ENCODE measurements around the gene TRAF1.

TRAF1 gene

DNA sequence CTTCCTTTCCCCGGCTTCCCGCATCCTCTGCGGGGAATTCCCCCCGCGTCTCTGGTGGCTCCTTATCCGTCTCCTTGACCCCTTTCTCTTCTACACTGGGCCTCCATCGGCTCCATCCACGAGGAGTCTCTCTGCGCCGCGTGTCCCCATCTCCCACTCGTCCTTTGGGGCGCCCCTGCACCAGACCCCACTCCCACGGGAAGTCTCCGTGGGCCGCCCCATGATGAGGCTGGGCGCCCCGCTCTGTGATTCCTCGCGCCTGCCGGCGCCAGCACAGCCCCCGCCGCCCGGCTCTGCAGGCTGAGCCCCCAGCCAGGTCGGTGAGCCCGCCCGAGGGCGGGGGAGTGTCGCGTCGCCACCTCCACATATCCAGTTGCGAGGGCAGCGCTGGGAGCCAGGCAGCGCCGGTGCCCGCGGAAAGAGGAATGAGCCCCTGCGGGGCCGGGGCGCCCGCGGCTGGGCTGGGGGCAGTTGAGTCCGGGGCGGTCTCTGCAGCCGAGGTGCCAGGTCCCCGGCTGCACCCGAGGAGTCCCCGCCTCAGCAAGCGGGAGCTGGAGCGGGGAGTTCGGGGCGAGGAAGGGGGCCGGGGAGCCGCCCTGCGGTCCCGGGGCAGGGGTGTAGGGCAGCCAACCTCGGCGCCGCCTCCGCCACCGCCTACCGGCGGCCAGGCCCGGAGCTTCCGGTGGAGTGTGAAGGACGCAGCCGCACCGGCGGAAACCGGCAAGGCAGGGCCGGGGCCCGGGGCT lies 2.1 kb upstream of the TRAF1 start:
- H3K4me3 ChIP-seq (ENCODE audit: low read length) = peak overlapping the region; percentile 69
- H3K27ac ChIP-seq (ENCODE audit: low read length) = peak overlapping the region; percentile 13
- H3K9ac ChIP-seq (ENCODE audit: low read length) = peak overlapping the region; percentile 59
- no peaks in the 10 kb centered on the region for H3K27me3 ChIP-seq (ENCODE audit: control insufficient read depth, insufficient read depth, low read length)
- H3K9me3 ChIP-seq (ENCODE audit: control insufficient read depth, low read depth, low read length) = no peaks in the 10 kb centered on the region
- H3K4me1 ChIP-seq (ENCODE audit: control insufficient read depth, low read depth, low read length) = no peaks in the 10 kb centered on the region
- H3K36me3 ChIP-seq (ENCODE audit: control insufficient read depth, low read depth, low read length) = no peaks in the 10 kb centered on the region

DNA sequence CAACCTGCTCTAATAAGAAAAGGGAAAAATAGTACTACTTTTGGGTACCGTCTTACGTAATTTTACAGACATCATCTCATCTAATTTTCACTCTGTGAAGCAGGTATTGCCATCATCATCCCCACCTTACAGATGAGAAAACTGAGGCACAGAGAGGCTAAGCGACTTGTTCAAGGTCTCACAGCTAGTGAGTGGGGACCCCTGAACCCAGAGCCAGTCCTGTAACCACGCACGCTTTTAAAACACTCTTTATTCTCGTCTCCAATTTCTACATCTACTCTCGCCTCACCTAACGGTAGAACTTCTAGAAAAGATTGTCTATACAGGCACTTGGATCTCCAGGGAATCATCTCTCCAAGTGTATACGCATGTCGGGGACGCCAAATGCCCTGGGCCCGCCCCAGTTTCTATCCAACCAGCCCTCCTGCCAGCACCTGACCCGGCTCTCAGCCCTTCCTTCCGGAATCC lies 1.5 kb upstream of the TRAF1 start:
- no peaks in the 10 kb centered on the region for H3K9me3 ChIP-seq (ENCODE audit: control insufficient read depth, low read depth, low read length)
- peak overlapping the region; percentile 59 for H3K9ac ChIP-seq (ENCODE audit: low read length)
- H3K27me3 ChIP-seq (ENCODE audit: control insufficient read depth, insufficient read depth, low read length) = no peaks in the 10 kb centered on the region
- no peaks in the 10 kb centered on the region for H3K4me1 ChIP-seq (ENCODE audit: control insufficient read depth, low read depth, low read length)
- H3K4me3 ChIP-seq (ENCODE audit: low read length) = peak overlapping the region; percentile 69
- H3K36me3 ChIP-seq (ENCODE audit: control insufficient read depth, low read depth, low read length) = no peaks in the 10 kb centered on the region
- H3K27ac ChIP-seq (ENCODE audit: low read length) = no peak overlapping the region

DNA sequence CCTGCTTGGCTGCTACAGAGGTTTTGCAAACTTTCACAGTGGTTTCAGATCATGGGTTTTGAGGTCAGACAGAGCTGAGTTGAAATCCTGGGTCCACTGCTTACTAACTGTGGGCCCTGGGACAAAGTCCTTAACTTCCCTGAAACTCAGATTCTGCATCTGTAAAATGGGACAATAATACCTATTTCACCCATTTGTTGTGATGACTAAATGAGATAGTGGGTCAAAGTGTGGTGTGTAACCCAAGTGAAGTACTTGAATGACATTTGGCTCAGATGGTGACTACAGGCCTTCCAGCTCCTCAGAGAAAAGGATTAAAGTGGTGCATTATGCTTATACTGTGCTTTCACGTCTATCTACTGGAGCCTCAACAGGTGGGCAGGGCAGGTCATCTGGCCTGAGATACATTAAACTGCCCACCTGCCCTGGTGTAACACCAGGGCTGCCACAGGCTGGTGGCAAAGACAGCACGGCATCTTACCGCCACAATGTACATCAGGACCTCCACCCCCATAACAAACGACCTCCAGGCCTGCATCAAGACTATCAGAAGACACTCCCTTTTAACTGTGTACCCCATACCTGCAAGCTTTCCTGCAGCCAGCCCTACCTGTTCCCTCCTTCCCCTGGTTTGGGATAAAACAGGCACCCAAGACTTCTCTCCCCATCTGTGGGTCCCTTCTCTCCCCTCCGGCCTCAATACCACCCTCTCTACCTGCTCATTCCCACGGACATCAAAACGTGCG lies 846 bp upstream of the TRAF1 start:
- no peaks in the 10 kb centered on the region for H3K36me3 ChIP-seq (ENCODE audit: control insufficient read depth, low read depth, low read length)
- no peak overlapping the region for H3K9ac ChIP-seq (ENCODE audit: low read length)
- no peak overlapping the region for H3K4me3 ChIP-seq (ENCODE audit: low read length)
- no peaks in the 10 kb centered on the region for H3K27me3 ChIP-seq (ENCODE audit: control insufficient read depth, insufficient read depth, low read length)
- H3K9me3 ChIP-seq (ENCODE audit: control insufficient read depth, low read depth, low read length) = no peaks in the 10 kb centered on the region
- H3K27ac ChIP-seq (ENCODE audit: low read length) = no peak overlapping the region
- no peaks in the 10 kb centered on the region for H3K4me1 ChIP-seq (ENCODE audit: control insufficient read depth, low read depth, low read length)

DNA sequence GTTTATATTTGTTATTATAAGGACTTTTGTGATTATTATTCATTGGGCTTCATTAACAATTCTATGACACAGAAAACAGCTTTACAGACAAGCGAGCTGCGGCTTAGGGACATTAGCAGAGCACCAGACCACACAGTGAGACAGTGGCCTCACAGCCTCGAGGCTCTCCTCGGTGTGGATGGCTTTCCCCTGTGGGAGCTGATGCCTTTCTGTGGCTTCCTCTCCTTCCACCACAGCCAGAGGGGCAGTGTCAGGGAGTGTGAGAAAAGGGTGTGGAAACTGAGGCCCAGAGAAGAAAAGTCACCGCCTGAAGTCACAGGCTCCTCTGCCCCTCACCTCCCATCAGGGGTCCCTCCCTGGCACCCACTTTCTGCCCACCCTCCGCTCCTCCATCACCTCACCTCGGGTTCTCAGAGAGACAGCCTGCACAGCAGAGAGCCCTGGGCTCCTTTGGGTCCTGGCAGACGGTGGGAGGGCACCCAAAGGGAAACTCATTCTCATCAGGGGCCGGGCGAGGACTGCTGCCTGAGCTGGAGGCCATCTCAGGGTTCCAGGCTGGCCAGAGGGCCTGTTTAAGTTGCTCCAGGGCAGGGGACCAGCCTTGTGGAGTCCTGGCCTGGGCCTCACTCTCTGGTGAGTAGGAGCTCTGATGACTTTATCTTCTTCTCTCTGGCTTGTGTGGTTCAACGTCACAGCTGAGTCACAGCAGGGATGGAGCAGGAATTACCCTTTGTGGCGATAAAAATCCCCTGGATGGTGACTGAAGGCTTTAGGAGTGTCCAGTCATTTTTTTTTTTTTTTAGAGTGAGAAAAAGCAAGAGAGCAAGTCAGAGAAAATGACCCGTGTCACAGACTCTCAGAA lies 830 bp downstream of the TRAF1 start:
- peaks cover 4% of the 10 kb centered on the region for H3K4me1 ChIP-seq (ENCODE audit: control insufficient read depth, low read depth, low read length)
- no peaks in the 10 kb centered on the region for H3K27me3 ChIP-seq (ENCODE audit: control insufficient read depth, insufficient read depth, low read length)
- no peak overlapping the region for H3K27ac ChIP-seq (ENCODE audit: low read length)
- no peak overlapping the region for H3K9ac ChIP-seq (ENCODE audit: low read length)
- no peaks in the 10 kb centered on the region for H3K36me3 ChIP-seq (ENCODE audit: control insufficient read depth, low read depth, low read length)
- no peaks in the 10 kb centered on the region for H3K9me3 ChIP-seq (ENCODE audit: control insufficient read depth, low read depth, low read length)
- H3K4me3 ChIP-seq (ENCODE audit: low read length) = no peak overlapping the region

DNA sequence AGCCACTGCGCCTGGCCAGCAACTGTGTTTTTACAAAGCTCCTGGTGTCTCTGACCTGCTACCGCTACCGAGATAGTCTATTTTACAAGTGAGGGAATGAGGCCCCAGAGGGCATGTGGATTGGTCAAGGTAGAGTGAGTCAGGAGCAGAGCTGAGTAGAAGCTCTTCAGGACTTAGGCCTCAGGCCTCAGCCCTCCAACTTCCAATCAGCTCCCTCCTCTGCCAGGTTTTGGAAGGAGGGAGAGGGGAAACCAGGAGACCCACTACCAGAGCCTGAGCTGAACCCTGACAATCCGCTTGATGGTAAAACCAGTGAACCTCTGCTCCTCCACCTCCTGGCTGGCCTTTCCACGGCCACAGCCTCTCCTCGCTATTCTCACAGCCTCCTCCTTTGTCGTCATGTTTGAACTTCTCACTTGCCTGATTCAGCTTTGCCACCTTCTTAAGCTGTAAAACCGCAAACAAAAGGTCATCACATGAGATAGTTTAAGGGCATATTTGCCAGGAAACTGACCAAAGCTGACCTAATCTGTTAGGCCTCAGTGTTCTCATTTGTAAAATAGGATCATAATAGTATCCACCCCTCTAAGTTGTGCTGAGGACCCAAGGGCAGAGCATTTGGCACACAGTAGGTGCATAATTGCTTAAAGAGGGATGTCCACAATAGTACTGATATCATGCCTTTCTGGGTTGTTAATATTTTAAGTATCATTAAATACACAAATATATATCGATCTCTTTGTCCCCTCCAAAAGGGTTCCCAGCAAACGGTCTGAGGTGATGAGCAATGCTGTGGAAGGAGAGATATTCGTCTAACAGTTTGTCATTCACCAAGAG lies 1.7 kb downstream of the TRAF1 start:
- peaks cover 13% of the 10 kb centered on the region for H3K4me1 ChIP-seq (ENCODE audit: control insufficient read depth, low read depth, low read length)
- H3K9ac ChIP-seq (ENCODE audit: low read length) = no peak overlapping the region
- no peak overlapping the region for H3K27ac ChIP-seq (ENCODE audit: low read length)

DNA sequence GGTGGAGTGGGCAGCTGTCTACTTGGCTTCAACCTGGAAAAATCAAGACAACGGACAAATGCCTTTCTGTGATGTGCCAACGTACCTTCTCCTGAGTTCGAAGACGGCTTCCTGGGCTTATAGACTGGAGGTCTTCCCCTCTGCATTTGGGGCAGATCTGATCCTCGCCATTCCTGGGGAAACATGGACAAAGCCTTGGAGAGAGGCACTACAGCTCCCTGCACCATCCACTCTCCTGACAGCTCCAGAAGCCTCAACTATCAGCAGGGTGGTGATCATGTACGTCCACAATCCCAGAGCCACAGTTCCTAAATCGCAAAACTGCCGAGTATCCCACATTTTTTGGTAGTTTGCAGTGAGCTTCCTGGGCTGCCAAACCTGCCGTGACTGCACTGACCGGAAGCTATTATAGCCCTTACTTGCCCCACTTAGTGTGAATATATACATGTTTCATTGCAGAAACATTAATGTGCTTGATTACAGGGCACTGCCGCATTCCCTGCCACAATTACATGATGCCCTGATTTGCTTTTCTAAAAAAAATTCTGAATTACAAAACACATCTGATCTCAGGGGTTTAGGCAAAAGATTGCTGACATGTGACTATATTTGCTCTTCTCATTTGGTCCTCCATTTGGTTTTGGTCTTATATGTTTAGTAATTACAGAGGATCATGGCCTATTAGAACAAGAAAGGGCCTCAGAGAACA lies 2.8 kb downstream of the TRAF1 start:
- Histone ChIP-seq H3K9ac (ENCODE audit: low read length) (no peak overlapping the region), H3K9me3 (ENCODE audit: control insufficient read depth, low read depth, low read length) (no peaks in the 10 kb centered on the region), H3K4me1 (ENCODE audit: control insufficient read depth, low read depth, low read length) (peaks cover 13% of the 10 kb centered on the region), H3K27me3 (ENCODE audit: control insufficient read depth, insufficient read depth, low read length) (no peaks in the 10 kb centered on the region), H3K27ac (ENCODE audit: low read length) (no peak overlapping the region), H3K36me3 (ENCODE audit: control insufficient read depth, low read depth, low read length) (no peaks in the 10 kb centered on the region), H3K4me3 (ENCODE audit: low read length) (no peak overlapping the region)

More for the DNA sequence above, 1.7 kb downstream of the TRAF1 start:
- no peaks in the 10 kb centered on the region for H3K27me3 ChIP-seq (ENCODE audit: control insufficient read depth, insufficient read depth, low read length)
- no peak overlapping the region for H3K4me3 ChIP-seq (ENCODE audit: low read length)
- H3K36me3 ChIP-seq (ENCODE audit: control insufficient read depth, low read depth, low read length) = no peaks in the 10 kb centered on the region
- H3K9me3 ChIP-seq (ENCODE audit: control insufficient read depth, low read depth, low read length) = no peaks in the 10 kb centered on the region

DNA sequence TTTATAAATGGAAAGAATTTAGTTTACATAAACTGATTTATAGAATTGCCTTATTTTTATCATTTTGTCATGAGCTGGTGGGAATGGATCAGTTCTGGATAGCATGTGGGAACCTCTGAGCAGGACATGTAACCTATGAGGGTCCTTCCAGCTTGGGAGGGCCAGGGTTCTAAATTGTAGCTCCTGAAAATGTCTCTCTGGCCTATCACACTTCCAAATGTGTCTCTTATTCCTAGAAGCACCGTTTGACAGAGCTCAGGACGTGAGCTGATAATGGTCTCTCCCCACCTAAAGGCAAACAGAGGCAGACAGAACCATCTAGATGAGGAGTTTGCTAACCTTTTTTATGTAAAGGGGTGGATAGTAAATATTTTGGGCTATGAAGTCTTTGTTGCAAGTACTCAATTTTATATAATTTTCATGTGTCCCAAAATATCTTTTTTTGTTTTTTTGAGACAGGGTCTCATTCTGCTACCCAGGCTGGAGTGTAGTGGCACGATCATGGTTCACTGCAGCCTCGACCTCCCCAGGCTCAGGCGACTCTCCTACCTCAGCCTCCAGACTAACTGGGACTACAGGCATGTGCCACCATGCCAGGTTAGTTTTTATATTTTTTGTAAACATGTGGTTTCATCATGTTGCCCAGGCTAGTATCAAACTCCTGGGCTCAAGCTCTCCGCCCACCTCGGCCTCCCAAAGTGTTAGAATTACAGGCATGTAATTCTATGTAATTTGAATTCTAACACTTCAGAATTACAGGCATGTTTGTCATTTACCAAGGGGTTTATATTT lies 4.0 kb downstream of the TRAF1 start:
- no peak overlapping the region for H3K4me3 ChIP-seq (ENCODE audit: low read length)
- no peak overlapping the region for H3K9ac ChIP-seq (ENCODE audit: low read length)
- H3K4me1 ChIP-seq (ENCODE audit: control insufficient read depth, low read depth, low read length) = peaks cover 13% of the 10 kb centered on the region
- no peaks in the 10 kb centered on the region for H3K27me3 ChIP-seq (ENCODE audit: control insufficient read depth, insufficient read depth, low read length)
- H3K9me3 ChIP-seq (ENCODE audit: control insufficient read depth, low read depth, low read length) = no peaks in the 10 kb centered on the region
- no peak overlapping the region for H3K27ac ChIP-seq (ENCODE audit: low read length)
- no peaks in the 10 kb centered on the region for H3K36me3 ChIP-seq (ENCODE audit: control insufficient read depth, low read depth, low read length)

DNA sequence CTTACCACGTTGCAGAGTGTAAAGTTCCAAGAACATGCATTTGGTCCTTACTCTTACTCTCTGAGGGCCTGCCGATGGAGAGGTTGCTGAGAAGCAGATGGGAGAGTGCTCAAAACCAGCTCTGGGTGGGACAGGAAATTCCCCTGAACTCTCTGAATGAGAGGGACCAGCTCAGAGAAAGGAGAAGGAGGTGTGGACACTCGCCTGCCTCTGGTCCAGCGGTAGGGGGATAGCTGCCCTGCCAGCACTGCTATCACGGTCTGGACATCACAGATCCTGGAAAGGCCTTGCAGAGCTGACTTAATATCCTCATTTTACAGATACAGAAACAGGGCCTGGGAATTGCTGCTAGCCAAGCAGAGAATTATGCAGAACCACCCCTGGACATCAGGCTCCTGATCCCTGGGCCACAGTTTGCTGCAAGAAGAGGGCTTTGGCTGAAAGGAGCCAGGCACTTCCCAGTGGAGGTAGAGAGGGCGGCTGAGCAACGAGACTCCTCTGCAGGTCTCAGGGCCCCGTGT lies 4.9 kb downstream of the TRAF1 start:
- Histone ChIP-seq H3K27ac (ENCODE audit: low read length) (no peak overlapping the region), H3K9me3 (ENCODE audit: control insufficient read depth, low read depth, low read length) (no peaks in the 10 kb centered on the region), H3K4me3 (ENCODE audit: low read length) (no peak overlapping the region), H3K9ac (ENCODE audit: low read length) (no peak overlapping the region), H3K36me3 (ENCODE audit: control insufficient read depth, low read depth, low read length) (no peaks in the 10 kb centered on the region), H3K4me1 (ENCODE audit: control insufficient read depth, low read depth, low read length) (peaks cover 13% of the 10 kb centered on the region), H3K27me3 (ENCODE audit: control insufficient read depth, insufficient read depth, low read length) (no peaks in the 10 kb centered on the region)

DNA sequence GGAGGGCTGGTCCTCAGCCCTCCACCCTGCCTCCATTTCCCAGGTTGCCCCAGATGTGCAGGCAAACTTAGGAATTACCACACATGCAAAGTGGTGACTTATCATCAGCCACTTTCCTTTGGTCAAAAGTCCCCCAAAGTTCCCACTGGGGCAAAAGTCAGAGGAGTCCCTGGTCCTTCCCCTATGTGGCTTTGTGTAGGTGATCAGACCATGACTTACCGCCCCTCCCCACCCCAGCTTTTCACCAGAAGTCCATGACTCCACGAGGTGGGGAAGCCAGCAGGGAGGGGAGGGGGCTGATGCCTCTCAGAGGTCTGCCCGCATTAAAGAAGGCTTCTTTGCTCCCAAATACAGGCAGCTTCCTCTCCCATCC lies 5.8 kb downstream of the TRAF1 start:
- Histone ChIP-seq H3K9ac (ENCODE audit: low read length) (no peak overlapping the region), H3K9me3 (ENCODE audit: control insufficient read depth, low read depth, low read length) (no peaks in the 10 kb centered on the region), H3K27ac (ENCODE audit: low read length) (no peak overlapping the region), H3K27me3 (ENCODE audit: control insufficient read depth, insufficient read depth, low read length) (no peaks in the 10 kb centered on the region), H3K36me3 (ENCODE audit: control insufficient read depth, low read depth, low read length) (no peaks in the 10 kb centered on the region), H3K4me1 (ENCODE audit: control insufficient read depth, low read depth, low read length) (peaks cover 17% of the 10 kb centered on the region), H3K4me3 (ENCODE audit: low read length) (no peak overlapping the region)

All from iPS-18a (cell line).